IPS-18c (cell line): ENCODE data around the gene CIT.
A peak's percentile ranks its signal among the peaks of the same experiment; 100 is the strongest.

Source experiments
- H3K4me3 ChIP-seq: 2 replicates; pipeline ENCODE4 v1.7.0; 2013; ENCODE audit warnings: low read depth, mild to moderate bottlenecking, low read length, moderate library complexity; ENCODE audit not compliant: insufficient read depth
- H3K9me3 ChIP-seq: one replicate; pipeline ENCODE4 v1.6.1; 2013; ENCODE audit warnings: mild to moderate bottlenecking, low read length, moderate library complexity; ENCODE audit not compliant: control insufficient read depth, insufficient read depth

CIT gene

GRCh38 chr12:119682639-119683252 is 194.4 kb downstream of the CIT start:
- Histone ChIP-seq H3K4me3 (no peak overlapping the region), H3K9me3 (no peaks in the 10 kb centered on the region)

GRCh38 chr12:119681728-119682638 is 195.1 kb downstream of the CIT start:
- Histone ChIP-seq H3K4me3 (no peak overlapping the region), H3K9me3 (no peaks in the 10 kb centered on the region)

GRCh38 chr12:119681111-119681510 is 196.0 kb downstream of the CIT start:
- H3K9me3 ChIP-seq, result no peaks in the 10 kb centered on the region
- no peak overlapping the region for H3K4me3 ChIP-seq

- H3K4me3 ChIP-seq, result no peak overlapping the region
- no peaks in the 10 kb centered on the region for H3K9me3 ChIP-seq
Observed at GRCh38 chr12:119679490-119679889, 197.6 kb downstream of the CIT start.

- Histone ChIP-seq H3K4me3 (no peak overlapping the region), H3K9me3 (no peaks in the 10 kb centered on the region)
Observed at GRCh38 chr12:119679081-119679480, 198.0 kb downstream of the CIT start.

- H3K9me3 ChIP-seq, result no peaks in the 10 kb centered on the region
- H3K4me3 ChIP-seq, result no peak overlapping the region
Observed at GRCh38 chr12:119678459-119678858, 198.7 kb downstream of the CIT start.

- H3K4me3 ChIP-seq, result no peak overlapping the region
- H3K9me3 ChIP-seq, result no peaks in the 10 kb centered on the region
Observed at GRCh38 chr12:119676573-119676972, 200.5 kb downstream of the CIT start.

- no peaks in the 10 kb centered on the region for H3K9me3 ChIP-seq
- H3K4me3 ChIP-seq, result no peak overlapping the region
Observed at GRCh38 chr12:119676022-119676421, 201.1 kb downstream of the CIT start.

GRCh38 chr12:119674560-119674959 is 202.6 kb downstream of the CIT start:
- Histone ChIP-seq H3K4me3 (no peak overlapping the region), H3K9me3 (no peaks in the 10 kb centered on the region)

GRCh38 chr12:119673634-119674033 is 203.5 kb downstream of the CIT start:
- Histone ChIP-seq H3K4me3 (no peak overlapping the region), H3K9me3 (no peaks in the 10 kb centered on the region)

- Histone ChIP-seq H3K9me3 (no peaks in the 10 kb centered on the region), H3K4me3 (no peak overlapping the region)
Observed at GRCh38 chr12:119672194-119672593, 204.9 kb downstream of the CIT start.

- no peak overlapping the region for H3K4me3 ChIP-seq
- H3K9me3 ChIP-seq, result no peaks in the 10 kb centered on the region
Observed at GRCh38 chr12:119671070-119671469, 206.1 kb downstream of the CIT start.

GRCh38 chr12:119669744-119670472 is 207.2 kb downstream of the CIT start:
- Histone ChIP-seq H3K4me3 (no peak overlapping the region), H3K9me3 (no peaks in the 10 kb centered on the region)

- H3K4me3 ChIP-seq, result peak overlapping the region; percentile 68
- H3K9me3 ChIP-seq, result no peaks in the 10 kb centered on the region
Observed at GRCh38 chr12:119668324-119668841, 208.7 kb downstream of the CIT start.

- no peaks in the 10 kb centered on the region for H3K9me3 ChIP-seq
- H3K4me3 ChIP-seq, result peak within 1 kb of the TSS; percentile 68
Observed at GRCh38 chr12:119667577-119668323, 209.4 kb downstream of the CIT start, which contains the start of gene PRKAB1. Gene PRKAB1 (plus strand): TSS chr12:119668133. CDS start chr12:119668245, 112 bp downstream.

- Histone ChIP-seq H3K4me3 (peak overlapping the region; percentile 44; the same call in 1 of the 2 replicates), H3K9me3 (no peaks in the 10 kb centered on the region)
Observed at GRCh38 chr12:119666900-119667576, 210.1 kb downstream of the CIT start.
